H1 (cell line): ENCODE measurements around the gene APAF1. TPM values are rescaled to one million over a fixed set of nuclear protein-coding genes. Genes with fewer than 3 reads are reported as not detected.

Source experiments
- BACH1 ChIP-seq: IDR thresholded peaks from 2 replicates; pipeline ENCODE4 v1.6.1; 2012; ENCODE audit warnings: low read length, improper control_type of control experiment
- BRCA1 ChIP-seq: IDR thresholded peaks from 2 replicates; pipeline ENCODE4 v1.6.1; 2012; ENCODE audit warnings: low read depth, low read length, improper control_type of control experiment
- FOSL1 ChIP-seq: IDR thresholded peaks from 2 replicates; pipeline ENCODE4 v1.6.1; 2011; ENCODE audit warnings: mild to moderate bottlenecking, low read depth, low read length, moderate library complexity; ENCODE audit not compliant: insufficient read depth
- SUZ12 ChIP-seq: fragments of 200-600 bp; sonication (generic); IDR thresholded peaks from 2 replicates; pipeline ENCODE4 v1.6.1; 2012; ENCODE audit warnings: mild to moderate bottlenecking, inconsistent platforms, low read length, moderate library complexity, mixed read lengths
- TCF12 ChIP-seq: IDR thresholded peaks from 2 replicates; pipeline ENCODE4 v1.6.1; 2011; ENCODE audit warnings: low read depth, mild to moderate bottlenecking, low read length
- polyA plus RNA-seq, 7 experiments: library from polyadenylated mRNA; depleted of rRNA in 3 of 7; stranded (reverse) in 5 of 7; unstranded in 2 of 7; fragments of >200 nt in 5 of 7; fragments of 200-250 nt in 2 of 7; gene quantifications; 1 replicate in 5 of 7; 2 replicates in 1 of 7; 4 replicates in 1 of 7; pipeline versions ENCODE4 v1.2.1 to v1.2.3, GENCODE V29; 2011 to 2013; ENCODE audit warnings: missing spikeins in 2 of 7, mixed read lengths in 2 of 7
- total RNA-seq: library from RNA; stranded (reverse); fragmentation: NEBNext Ultra II Directional; extraction: Animal tissue kit (Norgen Biotek cat#: 25700); gene quantifications from 2 replicates; pipeline ENCODE4 v1.2.1, GENCODE V29; 2021

Gene APAF1
- total and polyA plus RNA-seq, 2 of the 8 experiments (the other 6 are each of a cell fraction or from before 2014, with no cell fraction given) = 4.7 to 22.6 TPM

GRCh38 chr12:98671459-98671858 lies 26.4 kb downstream of the APAF1 start (continued):
- TF ChIP-seq FOSL1 (no peak), BACH1 (no peak), SUZ12 (no peak), TCF12 (no peak), BRCA1 (no peak)
